Measurements from ENCODE around the gene OR6B1.
"Not testable (repeated sequence)": the region's sequence is repeated elsewhere in the genome, so short reads cannot be mapped to it uniquely, and the experiment has no call there.

Gene OR6B1

GRCh38 chr7:144036302-144036885 is 36.3 kb downstream of the OR6B1 start:
- Mint-ChIP-seq H3K27ac (no peak overlapping the region), H3K4me3 (no peak overlapping the region), H3K9me3 (no peaks in the 10 kb centered on the region), H3K36me3 (ENCODE audit: low read depth) (no peaks in the 10 kb centered on the region), H3K27me3 (ENCODE audit: low read depth, poor library complexity) (no peaks in the 10 kb centered on the region), H3K4me1 (no peaks in the 10 kb centered on the region)
- no peak for DNase-seq
- no peak for TF ChIP-seq CTCF (IDR thresholded peaks at IDR 0.05)

- no peaks in the 10 kb centered on the region for H3K9me3 Mint-ChIP-seq
- H3K27ac Mint-ChIP-seq = no peak overlapping the region
- no peaks in the 10 kb centered on the region for H3K4me1 Mint-ChIP-seq
- H3K36me3 Mint-ChIP-seq (ENCODE audit: low read depth) = no peaks in the 10 kb centered on the region
- TF ChIP-seq CTCF (IDR thresholded peaks at IDR 0.05) = no peak
- H3K27me3 Mint-ChIP-seq (ENCODE audit: low read depth, poor library complexity) = no peaks in the 10 kb centered on the region
- no peak for DNase-seq
- no peak overlapping the region for H3K4me3 Mint-ChIP-seq
Observed at GRCh38 chr7:144037414-144038035, 37.4 kb downstream of the OR6B1 start.

GRCh38 chr7:144038887-144039286 is 38.8 kb downstream of the OR6B1 start:
- no peaks in the 10 kb centered on the region for H3K4me1 Mint-ChIP-seq
- H3K36me3 Mint-ChIP-seq (ENCODE audit: low read depth) = no peaks in the 10 kb centered on the region
- H3K4me3 Mint-ChIP-seq = no peak overlapping the region
- no peak for DNase-seq
- no peak for TF ChIP-seq CTCF (IDR thresholded peaks at IDR 0.05)
- no peaks in the 10 kb centered on the region for H3K9me3 Mint-ChIP-seq
- no peak overlapping the region for H3K27ac Mint-ChIP-seq
- no peaks in the 10 kb centered on the region for H3K27me3 Mint-ChIP-seq (ENCODE audit: low read depth, poor library complexity)

GRCh38 chr7:144048648-144049047 is 48.5 kb downstream of the OR6B1 start, which contains the start of gene OR2A5:
TSS of gene OR2A5 (plus strand) at chr7:144048948. CDS start at chr7:144050402, 1,454 bp downstream.
- Mint-ChIP-seq H3K27ac (no peak within 1 kb of the TSS), H3K9me3 (no peaks in the 10 kb centered on the region), H3K4me1 (peaks cover 40% of the 10 kb centered on the region), H3K27me3 (ENCODE audit: low read depth, poor library complexity) (peaks cover 3% of the 10 kb centered on the region), H3K36me3 (ENCODE audit: low read depth) (no peaks in the 10 kb centered on the region), H3K4me3 (no peak within 1 kb of the TSS)
- no peak for TF ChIP-seq CTCF (IDR thresholded peaks at IDR 0.05)
- DNase-seq = no peak

- H3K27me3 Mint-ChIP-seq (ENCODE audit: low read depth, poor library complexity) = peaks cover 3% of the 10 kb centered on the region
- no peak for DNase-seq
- H3K4me1 Mint-ChIP-seq = peaks cover 40% of the 10 kb centered on the region
- no peak overlapping the region for H3K27ac Mint-ChIP-seq
- H3K4me3 Mint-ChIP-seq = no peak overlapping the region
- no peak for TF ChIP-seq CTCF (IDR thresholded peaks at IDR 0.05)
- H3K9me3 Mint-ChIP-seq = no peaks in the 10 kb centered on the region
- H3K36me3 Mint-ChIP-seq (ENCODE audit: low read depth) = no peaks in the 10 kb centered on the region
Observed at GRCh38 chr7:144049491-144049890, 49.4 kb downstream of the OR6B1 start.

GRCh38 chr7:144050093-144050492 is 50.0 kb downstream of the OR6B1 start:
- TF ChIP-seq CTCF (IDR thresholded peaks at IDR 0.05) = no peak
- no peak overlapping the region for H3K27ac Mint-ChIP-seq
- H3K27me3 Mint-ChIP-seq (ENCODE audit: low read depth, poor library complexity) = peaks cover 3% of the 10 kb centered on the region
- no peak for DNase-seq
- no peaks in the 10 kb centered on the region for H3K9me3 Mint-ChIP-seq
- H3K4me1 Mint-ChIP-seq = peaks cover 40% of the 10 kb centered on the region
- H3K4me3 Mint-ChIP-seq = no peak overlapping the region
- H3K36me3 Mint-ChIP-seq (ENCODE audit: low read depth) = no peaks in the 10 kb centered on the region

- H3K4me3 Mint-ChIP-seq; H3K27me3 Mint-ChIP-seq (ENCODE audit: low read depth, poor library complexity); H3K36me3 Mint-ChIP-seq (ENCODE audit: low read depth); DNase-seq; H3K27ac Mint-ChIP-seq; H3K9me3 Mint-ChIP-seq: not testable (repeated sequence)
- H3K4me1 Mint-ChIP-seq = peaks cover 40% of the 10 kb centered on the region
Observed at GRCh38 chr7:144050884-144051283, 50.8 kb downstream of the OR6B1 start.
